Measurements from ENCODE around the gene KLRF1. TPM values are rescaled to one million over a fixed set of nuclear protein-coding genes. Genes with fewer than 3 reads are reported as not detected.

KLRF1 gene
- total RNA-seq, 1 donor from 2014 or later = not detected

DNA sequence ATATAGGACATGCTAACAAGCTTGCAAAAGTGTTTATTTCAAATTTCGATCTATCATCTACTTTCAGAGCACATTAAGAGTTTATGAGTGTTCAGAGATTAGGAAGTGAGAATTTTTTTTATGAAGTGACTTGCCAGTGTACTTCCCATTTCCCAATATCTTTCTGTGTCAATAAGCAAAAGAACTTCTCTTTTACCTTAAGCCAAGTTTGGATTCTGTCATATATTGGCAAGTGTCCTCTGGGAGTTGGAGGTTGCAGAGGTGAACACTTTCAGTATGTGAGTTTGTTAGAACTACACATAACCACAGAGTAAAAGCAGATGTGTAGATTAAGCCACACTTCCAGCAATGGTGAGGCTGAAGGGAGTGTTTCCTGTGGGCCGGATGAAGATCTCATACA lies 16.6 kb upstream of the KLRF1 start:
- no peak overlapping the region for H3K4me3 ChIP-seq (ENCODE audit: low read depth, low read length)
- DNase-seq (ENCODE audit: low read depth) = no peak
- H3K27me3 ChIP-seq (ENCODE audit: control insufficient read depth, insufficient read depth, low read length) = peaks cover 3% of the 10 kb centered on the region
- H3K36me3 ChIP-seq (ENCODE audit: control insufficient read depth, insufficient read depth, low read length) = no peaks in the 10 kb centered on the region
- TF ChIP-seq CTCF (IDR thresholded peaks at IDR 0.05; ENCODE audit: insufficient read depth, low read length, severe bottlenecking) = no peak
- FAIRE-seq = no peak

DNA sequence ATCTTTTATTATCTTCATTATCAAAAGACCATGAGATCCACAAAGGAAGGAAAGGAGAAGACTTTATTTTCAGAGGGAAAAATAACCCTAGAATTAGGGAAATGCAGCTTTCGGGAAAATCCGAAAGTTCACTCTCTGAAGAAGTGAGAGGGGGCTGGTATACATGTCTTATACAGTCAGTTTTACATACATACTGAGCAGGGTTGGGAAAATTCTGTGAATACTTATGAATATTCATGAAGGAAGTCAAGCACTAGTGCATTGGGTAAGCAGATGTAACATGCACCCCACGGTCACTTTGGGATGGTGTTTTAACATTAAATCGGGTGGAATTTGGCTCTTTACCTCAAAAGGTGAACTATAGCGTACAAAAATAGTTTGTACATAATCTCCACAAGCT lies 15.7 kb upstream of the KLRF1 start:
- no peak for DNase-seq (ENCODE audit: low read depth)
- no peak overlapping the region for H3K4me3 ChIP-seq (ENCODE audit: low read depth, low read length)
- TF ChIP-seq CTCF (IDR thresholded peaks at IDR 0.05; ENCODE audit: insufficient read depth, low read length, severe bottlenecking) = no peak
- FAIRE-seq = no peak
- H3K27me3 ChIP-seq (ENCODE audit: control insufficient read depth, insufficient read depth, low read length) = peaks cover 3% of the 10 kb centered on the region
- H3K36me3 ChIP-seq (ENCODE audit: control insufficient read depth, insufficient read depth, low read length) = no peaks in the 10 kb centered on the region

DNA sequence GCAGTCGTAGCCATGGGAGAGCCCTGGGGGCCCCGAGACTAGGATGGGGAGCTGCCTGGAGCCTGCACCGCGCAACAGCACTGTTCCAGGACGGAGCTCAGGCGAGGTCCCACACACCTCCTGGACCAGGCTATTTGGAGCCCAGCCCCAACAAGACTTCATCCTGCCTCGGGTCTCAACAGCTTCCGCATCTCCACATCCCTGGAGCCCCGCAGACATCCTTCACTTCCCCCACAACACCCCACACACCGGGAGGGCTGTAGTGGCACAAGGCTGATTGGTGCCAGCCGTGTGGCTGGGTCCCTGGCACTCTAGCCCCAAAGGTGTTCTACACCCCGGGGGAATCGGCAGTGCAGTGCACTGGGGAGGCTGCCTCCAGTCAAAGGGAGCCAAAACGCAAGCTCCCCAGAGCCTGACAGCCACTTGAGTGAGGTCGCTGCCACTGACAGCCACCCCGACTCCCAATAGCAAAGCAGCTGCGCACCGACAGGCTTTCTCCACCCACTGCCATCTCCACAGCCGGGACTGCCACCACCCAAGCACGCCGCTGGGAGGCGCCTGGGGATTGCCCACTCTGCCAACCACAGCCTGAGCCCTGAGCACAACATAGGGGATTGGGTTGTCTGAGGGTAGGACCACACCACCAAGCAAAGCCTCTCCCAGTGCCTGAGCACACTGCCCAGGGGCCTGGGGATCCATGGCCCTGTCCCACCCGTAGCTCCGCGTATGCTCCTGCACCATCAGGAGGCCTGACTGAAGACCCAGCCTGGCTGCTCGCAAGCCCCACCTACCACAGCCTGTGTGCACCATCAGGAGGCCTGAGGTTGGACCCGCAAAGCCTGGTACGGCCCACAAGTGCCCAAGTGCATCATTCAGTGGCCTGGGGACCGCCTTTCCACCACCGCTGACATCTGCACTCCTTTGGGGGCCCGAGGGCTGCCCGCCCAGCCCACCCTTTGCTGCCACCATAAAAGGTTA lies 13.2 kb upstream of the KLRF1 start:
- no peak for FAIRE-seq
- DNase-seq (ENCODE audit: low read depth) = peak; percentile 27
- Histone ChIP-seq H3K27me3 (ENCODE audit: control insufficient read depth, insufficient read depth, low read length) (peaks cover 5% of the 10 kb centered on the region), H3K36me3 (ENCODE audit: control insufficient read depth, insufficient read depth, low read length) (no peaks in the 10 kb centered on the region), H3K4me3 (ENCODE audit: low read depth, low read length) (no peak overlapping the region)
- peak; percentile 97 for TF ChIP-seq CTCF (IDR thresholded peaks at IDR 0.05; ENCODE audit: insufficient read depth, low read length, severe bottlenecking)

GRCh38 chr12:9820281-9820930 lies 6.9 kb upstream of the KLRF1 start:
- Histone ChIP-seq H3K4me3 (ENCODE audit: low read depth, low read length) (no peak overlapping the region), H3K36me3 (ENCODE audit: control insufficient read depth, insufficient read depth, low read length) (no peaks in the 10 kb centered on the region), H3K27me3 (ENCODE audit: control insufficient read depth, insufficient read depth, low read length) (peaks cover 3% of the 10 kb centered on the region)
- no peak for TF ChIP-seq CTCF (IDR thresholded peaks at IDR 0.05; ENCODE audit: insufficient read depth, low read length, severe bottlenecking)
- FAIRE-seq (no peak), DNase-seq (ENCODE audit: low read depth) (no peak)

DNA sequence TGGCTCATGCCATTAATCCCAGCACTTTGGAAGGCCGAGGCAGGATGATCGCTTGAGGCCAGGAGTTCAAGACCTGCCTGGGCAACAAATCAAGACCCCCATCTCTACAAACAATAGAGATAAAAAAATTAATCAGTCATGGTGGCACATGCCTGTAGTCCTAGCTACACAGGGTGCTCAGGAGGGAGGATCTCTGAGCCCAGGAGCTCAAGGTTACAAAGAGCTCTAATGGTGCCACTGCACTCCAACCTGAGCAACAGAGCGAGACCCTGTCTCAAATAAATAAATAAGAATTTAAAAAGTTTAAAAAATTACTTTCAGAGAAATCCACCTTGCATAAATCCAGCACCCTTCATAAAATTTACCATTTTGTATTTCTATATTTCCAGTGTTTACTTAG lies 2.2 kb downstream of the KLRF1 start:
- no peak for FAIRE-seq
- no peak for TF ChIP-seq CTCF (IDR thresholded peaks at IDR 0.05; ENCODE audit: insufficient read depth, low read length, severe bottlenecking)
- no peak for DNase-seq (ENCODE audit: low read depth)
- Histone ChIP-seq H3K36me3 (ENCODE audit: control insufficient read depth, insufficient read depth, low read length) (no peaks in the 10 kb centered on the region), H3K4me3 (ENCODE audit: low read depth, low read length) (no peak overlapping the region), H3K27me3 (ENCODE audit: control insufficient read depth, insufficient read depth, low read length) (no peaks in the 10 kb centered on the region)

Data from bronchial epithelial cell (primary cell).